GM12873 (cell line): Measurements from ENCODE around the gene SLC22A12.

Experiments used
- TF ChIP-seq, protein P1 (sequence below): IDR thresholded peaks from 2 replicates; pipeline ENCODE4 v1.5.1; 2012; ENCODE audit warnings: low read depth, mild to moderate bottlenecking, moderate library complexity, low read length, control low read depth; ENCODE audit not compliant: insufficient read depth; ENCODE audit errors: missing control alignments

Gene SLC22A12

DNA sequence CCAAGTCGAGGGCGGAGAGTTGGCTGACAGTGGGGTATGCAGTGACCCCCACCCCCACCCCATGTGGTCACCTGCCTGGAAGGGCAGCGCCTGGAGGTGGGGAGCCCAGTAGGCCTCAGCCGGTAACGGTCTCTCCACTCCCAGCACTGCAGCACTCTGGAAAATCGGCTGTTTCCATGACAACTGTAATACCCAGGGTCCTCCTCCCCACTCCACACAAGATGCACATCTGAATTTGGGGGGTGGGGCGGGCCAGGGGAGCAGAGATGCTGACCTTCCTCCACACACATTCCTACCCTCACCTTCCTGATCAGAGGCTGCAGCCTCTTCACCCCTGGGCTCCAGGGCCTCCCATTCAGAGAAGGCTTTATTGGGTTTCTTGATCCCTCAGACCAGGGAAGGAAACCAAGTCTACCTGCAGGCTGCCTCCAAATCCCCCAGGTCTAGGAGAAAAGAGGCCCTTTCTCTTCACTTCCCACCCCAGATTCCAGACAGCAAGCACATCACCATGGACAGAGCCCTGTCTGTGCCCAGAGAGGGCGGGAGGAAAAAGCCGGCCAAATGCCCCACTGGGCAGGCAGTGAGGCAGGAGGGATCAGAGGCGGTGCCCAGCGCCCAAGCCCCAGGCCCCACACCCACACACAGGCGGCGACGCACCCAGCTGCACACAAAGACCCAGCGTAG is 46.5 kb downstream of the SLC22A12 start:
- TF ChIP-seq, protein P1, sequence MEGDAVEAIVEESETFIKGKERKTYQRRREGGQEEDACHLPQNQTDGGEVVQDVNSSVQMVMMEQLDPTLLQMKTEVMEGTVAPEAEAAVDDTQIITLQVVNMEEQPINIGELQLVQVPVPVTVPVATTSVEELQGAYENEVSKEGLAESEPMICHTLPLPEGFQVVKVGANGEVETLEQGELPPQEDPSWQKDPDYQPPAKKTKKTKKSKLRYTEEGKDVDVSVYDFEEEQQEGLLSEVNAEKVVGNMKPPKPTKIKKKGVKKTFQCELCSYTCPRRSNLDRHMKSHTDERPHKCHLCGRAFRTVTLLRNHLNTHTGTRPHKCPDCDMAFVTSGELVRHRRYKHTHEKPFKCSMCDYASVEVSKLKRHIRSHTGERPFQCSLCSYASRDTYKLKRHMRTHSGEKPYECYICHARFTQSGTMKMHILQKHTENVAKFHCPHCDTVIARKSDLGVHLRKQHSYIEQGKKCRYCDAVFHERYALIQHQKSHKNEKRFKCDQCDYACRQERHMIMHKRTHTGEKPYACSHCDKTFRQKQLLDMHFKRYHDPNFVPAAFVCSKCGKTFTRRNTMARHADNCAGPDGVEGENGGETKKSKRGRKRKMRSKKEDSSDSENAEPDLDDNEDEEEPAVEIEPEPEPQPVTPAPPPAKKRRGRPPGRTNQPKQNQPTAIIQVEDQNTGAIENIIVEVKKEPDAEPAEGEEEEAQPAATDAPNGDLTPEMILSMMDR, result no peak

DNA sequence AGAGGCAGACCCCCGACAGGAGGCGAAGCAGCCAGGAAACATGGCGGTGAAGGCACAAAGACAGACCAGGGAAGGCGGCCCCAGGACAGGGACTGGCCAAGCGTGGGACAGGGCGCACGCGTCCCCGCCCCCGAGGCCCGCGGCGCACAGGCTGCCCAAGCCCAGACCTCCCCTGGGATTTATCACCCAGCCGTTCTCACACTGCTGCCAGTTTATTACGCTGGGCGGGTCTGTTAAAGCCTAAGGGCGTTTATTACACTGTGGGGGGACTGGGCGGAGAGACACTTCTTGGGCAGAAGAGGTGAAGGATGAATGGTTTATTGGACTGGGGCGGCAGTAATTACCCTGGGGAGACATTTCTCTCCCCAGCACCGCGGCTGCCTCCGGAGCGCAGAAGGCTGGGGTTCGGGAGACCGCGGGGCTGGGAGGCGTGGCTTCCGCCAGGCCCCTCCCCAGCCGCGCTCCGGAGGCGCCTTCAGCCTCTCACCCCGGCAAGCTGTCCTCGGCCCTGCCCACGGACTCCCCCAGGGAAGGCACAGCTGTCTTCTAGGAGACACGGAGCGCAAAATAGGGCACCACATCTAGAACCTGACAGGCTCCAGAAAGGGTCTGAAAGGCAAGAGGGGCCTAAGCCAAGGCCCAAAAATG is 47.1 kb downstream of the SLC22A12 start:
- TF ChIP-seq, protein P1, result no peak

DNA sequence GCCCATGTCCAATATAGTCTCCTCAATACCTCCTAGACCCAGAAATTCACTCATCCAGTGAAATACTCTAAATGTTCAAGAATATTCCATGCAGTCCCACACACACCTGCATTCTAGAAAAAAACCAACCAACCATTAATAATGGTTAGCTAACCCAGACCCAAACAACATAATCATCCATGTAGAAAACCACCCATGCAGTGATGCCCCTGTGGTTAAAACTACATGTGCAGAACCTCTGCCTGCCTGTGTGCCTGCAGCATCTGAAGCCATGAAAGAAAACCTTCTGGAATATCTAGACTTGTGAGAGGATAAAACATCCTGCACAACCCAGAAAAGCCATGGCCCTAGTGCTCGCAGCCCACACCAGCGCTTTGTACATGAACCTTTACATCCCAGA is 47.8 kb downstream of the SLC22A12 start:
- TF ChIP-seq, protein P1, result no peak

DNA sequence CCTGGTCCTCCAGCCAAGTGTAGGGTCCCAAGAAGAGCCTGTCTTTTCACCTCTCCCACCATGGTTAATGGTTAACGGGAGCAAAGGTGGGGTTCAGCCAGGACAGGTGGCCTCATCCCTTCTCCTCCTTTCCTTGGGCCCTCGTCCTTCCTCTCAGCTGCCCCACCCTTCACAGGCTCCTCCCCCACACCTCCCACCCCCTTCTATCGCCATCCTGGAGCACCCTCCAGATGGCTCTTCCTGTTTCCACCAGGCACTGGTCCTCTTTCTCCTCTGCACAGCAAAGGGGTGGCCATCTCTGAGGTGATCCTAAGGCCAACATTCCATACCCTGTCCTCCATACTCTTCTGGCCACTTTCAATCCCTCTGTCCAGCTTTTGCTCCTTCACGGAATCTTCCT is 48.9 kb downstream of the SLC22A12 start:
- TF ChIP-seq, protein P1, result no peak

DNA sequence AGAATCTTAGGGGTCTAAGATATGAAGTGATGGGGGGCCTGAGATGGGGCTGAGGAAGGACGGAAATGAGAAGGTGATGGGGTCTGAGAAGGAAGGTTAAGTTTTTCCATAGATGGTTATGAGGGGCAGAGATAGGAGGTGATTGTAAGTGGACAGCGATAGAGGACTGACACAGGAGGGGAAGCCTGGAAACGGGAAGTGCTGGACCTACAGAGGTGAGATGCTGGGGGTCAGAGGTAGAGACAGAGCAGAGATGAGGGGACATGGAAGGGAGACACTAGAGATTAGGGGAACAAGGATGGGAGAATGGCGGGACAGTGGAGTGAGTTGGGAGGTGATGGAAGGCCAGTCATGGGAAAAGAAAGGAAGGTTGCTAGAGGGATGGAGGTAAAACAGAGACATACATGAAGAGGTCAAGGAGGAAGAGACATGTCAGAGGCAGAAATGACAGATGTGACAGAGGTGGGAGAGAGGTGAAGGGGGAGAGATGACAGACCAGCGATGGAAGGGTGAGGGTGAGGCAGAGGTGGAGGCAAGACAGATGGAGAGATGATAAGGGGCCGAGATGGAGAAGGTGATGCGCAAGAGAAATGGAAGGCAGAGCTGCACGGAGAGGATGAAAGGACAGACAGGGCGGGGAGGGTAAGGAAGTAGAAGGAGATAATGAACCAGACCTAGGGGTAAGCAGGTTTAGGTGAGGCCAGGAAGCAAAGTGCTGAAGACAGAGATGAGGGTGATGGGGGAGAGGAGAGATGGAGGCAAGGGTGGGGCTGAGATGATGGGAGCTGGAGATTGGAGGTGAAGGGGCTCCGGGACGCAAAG is 50.8 kb downstream of the SLC22A12 start:
- TF ChIP-seq, protein P1, result no peak

DNA sequence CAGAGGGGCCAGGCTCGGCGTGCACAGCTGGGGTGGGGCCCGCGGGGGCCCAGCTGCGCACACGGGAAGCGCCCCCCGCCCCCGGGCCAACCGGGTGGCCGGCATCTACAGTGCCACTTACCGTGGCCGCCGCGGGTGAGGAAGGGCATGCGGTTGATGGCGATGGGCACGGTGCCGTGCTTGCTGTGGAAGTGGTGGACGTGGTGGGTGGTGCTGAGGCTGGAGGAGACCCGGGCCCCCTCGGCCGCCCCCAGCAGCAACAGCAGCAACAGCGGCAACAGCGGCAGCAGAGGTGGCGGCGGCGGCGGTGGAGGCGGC is 51.4 kb downstream of the SLC22A12 start:
- TF ChIP-seq, protein P1, result no peak

DNA sequence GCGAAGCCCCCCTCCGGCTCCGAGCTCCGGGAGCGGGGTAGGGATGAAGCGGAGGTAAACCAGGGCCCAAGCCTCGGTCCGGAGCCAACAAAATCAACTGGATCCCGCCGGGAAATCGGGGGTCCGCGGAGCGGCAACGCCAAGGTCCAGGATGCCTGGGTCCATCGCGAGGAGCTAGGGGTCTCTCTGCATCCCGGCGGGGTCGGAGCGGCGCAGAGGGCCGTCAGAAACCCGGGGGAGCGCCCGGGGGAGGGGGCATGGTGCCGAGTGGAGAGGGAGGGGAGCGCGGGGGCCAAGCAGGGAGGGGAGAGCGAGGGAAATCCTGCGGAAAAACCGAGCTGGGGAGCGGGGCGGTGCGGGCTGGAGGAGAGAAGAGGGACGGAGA is 51.8 kb downstream of the SLC22A12 start:
- TF ChIP-seq, protein P1, result no peak
